NCI-H2227 (cell line): ENCODE measurements around the gene APBA3.

Experiments
- DNase-seq: peaks from one replicate; lab custom pipeline; 2025; ENCODE audit not compliant: unreplicated experiment; lab: John Stamatoyannopoulos, UW

Gene APBA3

DNA sequence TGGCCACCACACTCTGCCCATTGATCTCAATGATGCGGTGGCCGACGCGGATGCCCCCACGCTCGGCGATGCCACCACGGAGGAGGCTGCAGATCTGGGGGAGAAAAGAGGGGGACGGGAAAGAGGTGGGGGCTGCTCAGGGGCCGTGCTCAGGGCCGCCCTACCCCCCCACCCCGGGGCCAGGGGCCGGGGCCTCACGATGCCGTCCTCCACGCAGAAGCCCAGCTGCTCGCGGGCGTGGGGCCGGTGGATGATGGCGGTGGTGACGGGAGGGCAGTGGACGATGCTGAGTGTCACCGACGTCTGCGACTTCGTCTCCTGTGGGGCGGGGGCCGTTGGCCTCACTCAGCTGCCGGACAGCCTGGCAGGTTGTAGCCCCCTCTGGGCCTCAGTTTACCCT lies 10.3 kb downstream of the APBA3 start:
- DNase-seq = no peak

DNA sequence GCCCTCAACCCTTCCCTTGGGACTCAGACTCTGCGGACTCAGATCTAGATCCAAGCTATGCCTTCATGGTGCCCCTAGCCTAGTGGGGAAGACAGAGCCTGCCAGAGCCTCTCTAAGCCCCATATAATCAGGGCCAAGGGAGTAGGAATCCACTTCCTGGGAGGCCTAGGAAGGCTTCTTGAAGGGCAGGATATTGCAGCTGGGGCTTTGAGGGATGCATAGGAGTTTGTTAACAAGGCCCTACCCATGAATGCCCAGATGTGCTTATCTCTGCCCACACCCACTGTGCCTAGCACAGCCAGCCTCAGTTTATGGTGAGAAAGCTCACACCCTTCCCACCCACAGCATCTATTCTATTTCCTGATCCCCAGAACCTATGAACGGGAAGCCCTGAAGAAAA lies 11.3 kb downstream of the APBA3 start:
- no peak for DNase-seq

DNA sequence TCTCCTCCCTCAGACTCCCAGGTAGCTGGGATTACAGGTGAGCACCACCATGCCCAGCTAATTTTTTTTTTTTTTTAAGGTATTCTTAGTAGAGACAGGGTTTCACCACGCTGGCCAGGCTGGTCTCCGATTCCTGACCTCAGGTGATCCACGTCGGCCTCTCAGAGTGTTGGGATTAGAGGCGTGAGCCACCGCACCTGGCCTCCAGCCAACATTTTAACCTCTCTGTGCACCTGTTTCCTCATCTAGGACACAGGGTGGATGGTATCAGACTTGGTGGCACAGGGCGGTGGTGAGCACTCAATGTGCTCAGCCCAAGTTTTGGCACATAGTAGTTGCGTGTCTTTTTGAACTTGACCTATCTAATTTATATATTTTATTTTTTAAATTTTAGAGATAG lies 12.5 kb downstream of the APBA3 start:
- DNase-seq = no peak

DNA sequence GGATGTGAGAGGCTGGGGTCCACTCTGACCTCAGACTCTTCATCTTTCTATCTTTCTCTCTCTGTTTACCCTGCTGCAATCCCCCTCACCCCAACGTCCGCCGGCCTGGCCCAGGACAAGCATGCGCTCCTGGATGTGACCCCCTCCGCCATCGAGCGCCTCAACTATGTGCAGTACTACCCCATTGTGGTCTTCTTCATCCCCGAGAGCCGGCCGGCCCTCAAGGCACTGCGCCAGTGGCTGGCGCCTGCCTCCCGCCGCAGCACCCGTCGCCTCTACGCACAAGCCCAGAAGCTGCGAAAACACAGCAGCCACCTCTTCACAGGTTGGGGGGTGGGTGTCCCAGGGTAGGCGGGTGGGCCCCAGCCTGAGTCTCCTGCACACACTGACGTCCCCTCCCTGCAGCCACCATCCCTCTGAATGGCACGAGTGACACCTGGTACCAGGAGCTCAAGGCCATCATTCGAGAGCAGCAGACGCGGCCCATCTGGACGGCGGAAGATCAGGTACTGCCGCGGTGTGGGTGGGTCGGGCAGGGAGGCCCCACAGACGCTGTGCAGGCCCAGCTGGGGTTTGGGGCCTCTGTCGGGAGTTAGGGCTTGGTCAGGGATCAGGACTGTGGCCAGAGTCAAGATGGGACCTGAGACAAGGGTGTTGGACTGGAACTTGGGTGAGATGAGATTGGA lies 15.0 kb downstream of the APBA3 start:
- DNase-seq = no peak

DNA sequence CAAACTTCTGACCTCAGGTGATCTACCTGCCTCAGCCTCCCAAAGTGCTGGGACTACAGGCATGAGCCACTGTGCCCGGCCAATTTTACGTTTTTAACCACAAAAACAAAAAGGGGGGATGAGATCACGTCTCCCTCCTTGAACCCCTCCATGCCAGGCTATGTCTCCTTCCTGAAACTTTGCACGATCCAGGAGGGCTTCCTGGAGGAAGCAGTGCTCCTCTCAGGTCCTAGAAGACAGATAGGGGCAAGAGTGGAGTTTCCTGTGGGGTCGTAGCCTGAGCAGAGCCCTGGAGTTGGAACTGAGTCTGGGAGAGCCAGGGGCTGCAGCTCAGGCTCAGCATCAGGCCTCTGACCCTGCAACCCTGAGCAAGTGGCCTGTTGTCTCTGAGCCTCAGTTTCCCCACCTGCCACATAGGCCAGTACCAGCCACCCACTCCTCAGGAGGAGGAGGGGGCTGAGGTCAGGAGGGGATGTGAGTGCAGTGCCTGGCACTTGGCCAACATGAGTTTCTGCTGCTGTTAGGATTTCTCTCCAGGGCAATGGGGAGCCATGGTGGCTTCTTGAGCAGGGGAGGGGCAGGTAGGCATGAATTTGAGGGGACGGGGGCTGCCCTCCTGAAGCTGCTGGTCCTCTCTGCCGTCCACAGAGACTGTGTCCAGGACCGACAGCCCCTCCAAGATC lies 16.0 kb downstream of the APBA3 start:
- DNase-seq = no peak

DNA sequence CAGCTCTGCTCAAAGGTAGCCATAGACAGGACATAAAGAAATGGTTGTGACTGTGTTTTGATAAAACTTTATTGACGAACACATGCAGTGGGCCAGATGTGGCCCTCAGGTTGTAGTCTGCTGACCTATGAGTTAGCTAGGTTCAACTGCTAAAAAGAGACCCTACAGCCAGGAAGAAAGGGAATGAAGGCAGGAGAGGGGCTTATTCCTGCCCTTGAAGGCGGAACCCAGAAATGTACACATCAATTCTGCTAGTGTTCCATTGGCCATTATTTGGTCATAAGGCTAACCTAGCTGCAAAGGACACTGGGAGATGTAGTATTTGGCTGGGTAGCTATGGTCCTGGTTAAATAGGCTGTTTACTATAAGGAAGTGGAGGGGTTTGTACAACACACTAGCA lies 18.0 kb downstream of the APBA3 start:
- no peak for DNase-seq

DNA sequence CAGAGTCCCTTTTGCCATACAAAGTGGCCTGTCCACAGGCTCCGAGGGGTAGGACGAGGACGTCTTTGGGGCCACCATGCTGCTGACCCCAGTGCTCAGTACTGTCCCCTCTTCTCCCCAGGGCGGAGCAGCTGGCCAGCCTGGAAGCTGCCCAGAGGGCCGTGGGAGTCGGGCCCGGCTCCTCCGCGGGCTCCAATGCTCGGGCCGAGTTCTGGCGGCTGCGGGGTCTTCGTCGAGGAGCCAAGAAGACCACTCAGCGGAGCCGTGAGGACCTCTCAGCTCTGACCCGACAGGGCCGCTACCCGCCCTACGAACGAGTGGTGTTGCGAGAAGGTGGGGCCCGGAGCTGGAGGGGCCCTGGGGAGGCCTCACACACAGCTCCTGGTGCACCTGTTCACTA lies 21.1 kb downstream of the APBA3 start:
- no peak for DNase-seq

DNA sequence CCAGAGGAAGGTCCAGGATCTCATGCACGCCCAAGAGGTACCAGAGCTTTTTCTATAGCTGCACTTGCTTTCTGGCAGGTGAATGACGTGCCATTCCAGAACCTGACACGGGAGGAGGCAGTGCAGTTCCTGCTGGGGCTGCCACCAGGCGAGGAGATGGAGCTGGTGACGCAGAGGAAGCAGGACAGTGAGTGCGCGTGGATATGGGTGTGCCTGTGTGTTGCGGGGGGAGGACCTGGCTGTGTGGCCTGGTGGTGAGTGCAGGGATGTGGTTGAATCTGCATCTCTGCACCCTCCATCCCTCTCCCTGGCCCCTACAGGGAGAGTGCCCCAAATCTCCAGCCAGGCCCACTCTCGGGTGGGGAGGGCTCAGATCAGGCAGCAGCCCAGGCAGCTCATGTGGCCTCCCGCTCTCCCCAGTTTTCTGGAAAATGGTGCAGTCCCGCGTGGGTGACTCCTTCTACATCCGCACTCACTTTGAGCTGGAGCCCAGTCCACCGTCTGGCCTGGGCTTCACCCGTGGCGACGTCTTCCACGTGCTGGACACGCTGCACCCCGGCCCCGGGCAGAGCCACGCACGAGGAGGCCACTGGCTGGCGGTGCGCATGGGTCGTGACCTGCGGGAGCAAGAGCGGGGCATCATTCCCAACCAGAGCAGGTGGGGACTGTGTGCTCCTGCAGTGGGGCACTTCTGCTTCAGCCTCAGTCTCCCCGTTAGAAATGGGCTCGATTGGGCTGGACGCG lies 22.8 kb downstream of the APBA3 start:
- no peak for DNase-seq

DNA sequence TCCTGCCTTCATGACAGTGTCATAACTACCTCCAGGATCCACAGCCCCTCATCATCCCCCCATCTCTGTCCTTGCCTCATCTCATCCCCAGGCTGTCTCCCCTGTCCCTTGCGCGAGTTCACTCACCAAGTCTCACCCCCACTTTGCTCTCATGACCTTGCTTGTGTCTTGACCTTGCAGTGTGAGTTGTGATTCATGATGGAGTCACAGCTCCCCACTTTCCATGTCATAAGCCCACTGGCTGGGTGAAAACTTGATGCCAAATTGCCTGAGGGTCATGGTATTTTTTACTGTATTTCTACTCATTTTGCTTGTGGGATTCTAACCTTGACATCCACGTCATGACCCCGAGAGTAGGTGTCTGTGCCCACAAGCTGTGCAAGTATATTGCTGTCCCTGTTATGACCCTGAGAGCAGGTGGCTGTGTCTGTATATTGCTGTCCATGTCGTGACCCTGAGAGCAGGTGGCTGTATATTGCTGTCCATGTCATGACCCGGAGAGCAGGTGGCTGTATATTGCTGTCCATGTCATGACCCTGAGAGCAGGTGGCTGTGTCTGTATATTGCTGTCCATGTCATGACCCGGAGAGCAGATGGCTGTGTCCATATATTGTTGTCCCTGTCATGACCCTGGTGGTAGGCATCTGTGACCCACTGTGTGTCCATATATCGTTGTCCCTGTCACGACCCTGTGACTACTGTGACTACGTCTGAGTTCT lies 23.8 kb downstream of the APBA3 start:
- no peak for DNase-seq

DNA sequence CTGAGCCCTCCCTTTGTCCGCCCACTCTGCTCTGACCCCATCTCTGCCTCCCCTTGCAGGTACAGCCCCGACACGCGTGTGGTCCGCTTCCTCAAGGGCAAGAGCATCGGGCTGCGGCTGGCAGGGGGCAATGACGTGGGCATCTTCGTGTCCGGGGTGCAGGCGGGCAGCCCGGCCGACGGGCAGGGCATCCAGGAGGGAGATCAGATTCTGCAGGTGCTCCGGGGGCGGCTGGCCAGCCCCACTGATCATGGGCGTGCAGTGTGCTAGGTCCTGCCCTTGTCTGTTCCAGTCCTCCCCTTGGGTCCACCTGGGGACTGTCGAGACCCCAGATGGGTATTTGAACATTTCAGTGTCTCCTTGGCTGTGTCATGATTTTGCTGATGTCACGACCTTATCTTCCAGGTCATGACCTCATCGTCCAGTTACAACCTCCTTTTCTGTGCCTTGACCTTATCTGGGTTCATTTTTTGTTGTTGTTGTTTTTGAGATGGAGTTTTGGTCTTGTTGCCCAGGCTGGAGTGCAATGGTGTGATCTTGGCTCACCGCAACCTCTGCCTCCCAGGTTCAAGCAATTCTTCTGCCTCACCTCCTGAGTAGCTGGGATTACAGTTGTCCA lies 25.3 kb downstream of the APBA3 start:
- no peak for DNase-seq

DNA sequence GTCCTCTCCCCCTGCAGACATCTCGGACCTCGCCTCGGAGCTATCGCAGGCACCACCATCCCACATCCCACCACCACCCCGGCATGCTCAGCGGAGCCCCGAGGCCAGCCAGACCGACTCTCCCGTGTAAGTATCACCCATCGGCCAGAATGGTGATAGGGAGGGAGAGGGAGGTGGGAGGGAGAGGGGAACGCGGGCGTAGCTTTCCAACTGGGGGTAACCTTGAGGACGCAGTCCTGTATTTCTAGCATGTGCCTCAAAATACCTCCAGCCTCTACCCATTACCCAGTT lies 27.2 kb downstream of the APBA3 start:
- DNase-seq = no peak

DNA sequence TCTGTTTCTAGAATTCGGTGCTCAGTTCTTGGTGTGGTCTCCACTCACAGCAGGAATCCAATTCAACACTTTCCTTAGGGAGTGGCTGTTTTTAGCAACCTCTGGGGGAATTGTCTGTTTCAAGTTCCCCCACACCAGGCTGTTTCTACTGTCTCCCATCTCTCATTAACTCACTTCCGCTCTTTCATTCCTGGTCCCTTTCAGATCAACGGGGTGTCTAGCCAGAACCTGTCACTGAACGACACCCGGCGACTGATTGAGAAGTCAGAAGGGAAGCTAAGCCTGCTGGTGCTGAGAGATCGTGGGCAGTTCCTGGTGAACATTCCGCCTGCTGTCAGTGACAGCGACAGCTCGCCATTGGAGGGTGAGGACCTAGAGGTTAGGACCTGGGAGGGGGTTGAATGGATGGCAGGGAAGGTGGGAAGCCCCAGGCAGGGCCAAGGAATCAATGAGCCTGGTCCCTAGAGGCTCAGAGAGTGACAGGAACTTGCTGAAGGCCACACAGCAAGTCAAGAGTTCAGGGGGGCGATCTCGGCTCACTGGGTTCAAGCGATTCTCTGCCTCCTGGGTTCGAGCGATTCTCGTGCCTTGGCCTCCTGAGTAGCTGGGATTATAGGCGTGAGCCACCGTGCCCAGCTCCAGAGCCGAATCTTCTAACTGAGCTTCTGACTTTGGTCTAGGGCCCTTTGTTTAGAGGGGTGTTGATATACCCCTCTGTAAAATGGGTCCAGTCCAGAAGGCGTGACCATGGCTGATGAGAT lies 27.8 kb downstream of the APBA3 start:
- no peak for DNase-seq

DNA sequence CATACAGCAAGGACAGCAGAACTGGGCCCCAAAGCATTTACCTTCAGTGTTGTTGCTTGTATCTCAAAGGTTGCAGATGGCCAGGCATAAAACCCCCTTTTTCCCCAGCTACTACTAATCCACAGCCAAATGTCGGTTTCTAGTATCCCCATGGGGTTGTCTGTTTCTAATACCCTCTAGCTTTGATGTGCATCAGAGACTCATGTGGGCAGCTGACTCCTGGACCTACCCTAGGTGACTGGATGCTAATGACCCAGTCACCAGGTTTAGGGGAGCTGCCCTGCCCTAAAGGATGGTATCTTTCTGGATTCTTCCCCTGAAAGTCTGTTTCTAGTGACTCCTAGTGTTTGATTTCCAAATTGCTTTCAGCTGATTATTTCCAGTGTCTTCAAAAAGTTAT lies 29.4 kb downstream of the APBA3 start:
- no peak for DNase-seq

DNA sequence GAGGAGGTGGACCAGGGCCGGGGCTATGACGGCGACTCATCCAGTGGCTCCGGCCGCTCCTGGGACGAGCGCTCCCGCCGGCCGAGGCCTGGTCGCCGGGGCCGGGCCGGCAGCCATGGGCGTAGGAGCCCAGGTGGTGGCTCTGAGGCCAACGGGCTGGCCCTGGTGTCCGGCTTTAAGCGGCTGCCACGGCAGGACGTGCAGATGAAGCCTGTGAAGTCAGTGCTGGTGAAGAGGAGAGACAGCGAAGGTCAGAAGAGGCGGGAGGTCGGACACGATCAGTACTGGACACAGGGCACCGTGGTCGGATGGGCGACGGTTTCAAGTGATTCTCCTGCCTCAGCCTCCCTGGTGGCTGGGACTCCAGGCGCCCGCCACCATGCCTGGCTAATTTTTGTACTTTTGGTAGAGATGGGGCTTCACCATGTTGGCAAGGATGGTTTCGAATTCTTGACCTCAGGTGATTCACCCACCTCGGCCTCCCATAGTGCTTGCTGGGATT lies 31.0 kb downstream of the APBA3 start:
- no peak for DNase-seq

DNA sequence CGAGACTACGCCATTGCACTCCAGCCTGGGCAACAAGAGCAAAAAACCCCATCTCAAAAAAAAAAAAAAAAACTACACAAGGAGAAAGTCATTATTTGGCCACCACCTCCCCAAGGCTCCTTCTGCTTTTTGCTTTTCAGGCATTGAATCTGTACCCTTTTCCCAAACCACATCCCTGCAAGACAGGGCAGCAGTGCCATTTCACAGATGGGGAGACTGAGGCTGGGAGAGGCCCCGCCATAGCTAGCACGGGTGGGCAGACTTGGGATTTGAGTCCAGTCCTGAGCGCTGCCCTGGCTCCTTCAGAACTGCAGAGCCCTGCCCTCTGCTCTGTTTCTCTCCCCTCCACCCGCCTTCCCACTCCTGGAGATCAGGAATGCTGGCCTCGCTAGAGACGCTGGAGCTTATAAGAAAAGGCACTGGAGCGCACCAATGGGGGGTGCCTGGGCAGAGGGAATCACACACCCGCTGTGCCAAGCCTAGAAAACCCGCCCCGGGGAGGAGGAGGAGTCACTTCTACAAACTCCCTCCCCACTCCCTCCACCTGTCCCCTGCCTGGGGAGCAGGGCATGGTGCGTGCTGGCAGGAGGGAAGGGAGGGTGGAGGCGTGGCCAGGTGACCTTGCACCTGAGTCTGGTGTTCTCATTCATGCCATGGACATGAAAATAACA lies 35.7 kb downstream of the APBA3 start:
- DNase-seq = peak; percentile 44

DNA sequence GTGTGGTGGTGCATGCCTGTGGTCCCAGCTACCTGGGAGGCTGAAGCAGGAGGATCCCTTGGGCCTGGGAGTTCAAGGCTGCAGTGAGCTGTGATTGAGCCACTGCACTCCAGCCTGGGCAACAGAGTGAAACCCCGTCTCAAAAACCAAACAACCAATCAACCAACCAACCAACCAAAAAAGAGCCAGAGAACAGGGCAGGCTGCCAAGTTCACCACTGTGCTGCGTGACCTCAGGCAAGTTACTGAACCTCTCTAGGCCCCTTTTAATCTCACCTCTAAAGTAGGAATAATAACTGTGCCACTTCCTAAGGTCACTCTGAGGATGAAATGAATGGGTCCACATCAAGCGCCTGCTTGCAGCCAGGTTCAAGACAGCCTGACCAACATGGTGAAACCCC lies 36.4 kb downstream of the APBA3 start:
- DNase-seq = no peak

DNA sequence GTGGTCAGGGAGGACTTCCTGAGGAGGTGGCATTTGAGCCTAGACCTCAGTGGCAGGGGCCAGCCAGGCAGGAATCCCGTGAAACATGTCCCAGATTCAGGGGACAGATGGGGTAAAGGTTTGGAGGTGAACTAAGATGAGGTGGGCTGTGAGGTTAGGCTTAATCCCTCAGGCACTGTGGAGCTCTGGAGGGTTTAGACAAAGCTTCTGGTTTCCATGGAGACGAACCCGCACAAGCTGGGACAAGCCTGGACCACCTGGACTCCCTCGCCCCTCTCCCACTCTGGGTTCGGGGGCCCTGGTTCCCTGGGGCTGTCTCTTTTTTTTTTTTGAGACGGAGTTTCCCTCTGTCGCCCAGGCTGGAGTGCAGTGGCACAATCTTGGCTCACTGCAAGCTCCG lies 37.6 kb downstream of the APBA3 start:
- peak; percentile 16 for DNase-seq

DNA sequence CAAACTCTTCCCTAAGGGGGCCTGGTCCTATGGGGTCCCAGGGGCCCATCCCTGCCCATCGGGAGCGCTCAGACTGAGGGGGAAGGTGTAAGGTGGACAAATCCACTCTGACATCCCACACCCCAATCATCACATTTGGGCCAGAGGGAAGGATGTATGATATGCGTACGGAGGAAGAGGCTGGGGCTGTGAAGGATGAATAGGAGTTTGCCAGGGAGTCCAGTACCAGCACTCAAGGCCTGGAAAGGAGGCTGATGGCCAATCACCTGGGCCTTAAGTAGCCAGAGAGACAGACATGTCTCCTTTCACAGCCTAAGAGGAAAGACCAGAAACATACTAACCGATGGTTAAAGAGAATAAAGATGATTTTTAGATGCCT lies 38.4 kb downstream of the APBA3 start:
- DNase-seq = no peak

DNA sequence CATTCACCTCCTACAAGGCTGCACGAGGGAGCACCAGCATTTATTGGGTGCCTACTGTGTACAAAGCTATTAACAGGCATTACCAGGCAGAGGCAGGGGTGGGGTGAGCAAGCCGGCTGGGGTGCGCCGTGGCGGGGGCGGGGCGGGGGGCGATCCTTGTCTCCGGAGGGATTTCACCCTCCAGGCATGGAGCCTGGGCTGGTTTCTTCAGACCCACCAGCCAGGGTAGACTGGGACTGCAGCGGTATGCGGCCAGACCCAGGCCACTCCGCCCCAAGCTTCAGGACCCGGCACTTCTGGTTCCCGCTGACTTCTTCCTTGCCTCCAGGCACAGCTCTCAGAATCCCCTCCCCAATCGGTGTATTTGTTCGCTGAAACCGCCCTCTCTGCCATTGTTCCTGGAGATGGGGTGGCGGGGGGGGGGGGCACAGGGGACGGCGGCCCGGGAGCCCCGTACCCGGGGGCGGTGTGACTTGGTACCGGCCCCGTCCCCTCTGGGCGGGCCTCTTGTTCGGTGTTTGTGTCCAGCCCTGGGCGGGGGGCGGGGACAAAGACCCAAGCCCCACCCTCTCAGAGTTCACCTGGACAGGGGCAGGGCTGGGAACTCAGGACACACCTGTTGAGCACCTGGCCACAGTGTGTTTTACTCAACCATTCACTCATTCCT lies 38.9 kb downstream of the APBA3 start:
- DNase-seq = no peak
